Hematopoietic multipotent progenitor cell treated with erythropoietin and hydrocortisone succinate and interleukin-3 and kit ligand, for 4 days (in vitro differentiated cells): ENCODE measurements around the gene THY1.
"Not testable (repeated sequence)": the region's sequence is repeated elsewhere in the genome, so short reads cannot be mapped to it uniquely, and the experiment has no call there.

ENCODE experiments used
- DNase-seq: peaks from one replicate; pipeline ENCODE4 v3.0.0-alpha.2; 2015

Gene THY1

GRCh38 chr11:119416606-119417580 is 6.1 kb downstream of the THY1 start:
- no peak for DNase-seq

DNA sequence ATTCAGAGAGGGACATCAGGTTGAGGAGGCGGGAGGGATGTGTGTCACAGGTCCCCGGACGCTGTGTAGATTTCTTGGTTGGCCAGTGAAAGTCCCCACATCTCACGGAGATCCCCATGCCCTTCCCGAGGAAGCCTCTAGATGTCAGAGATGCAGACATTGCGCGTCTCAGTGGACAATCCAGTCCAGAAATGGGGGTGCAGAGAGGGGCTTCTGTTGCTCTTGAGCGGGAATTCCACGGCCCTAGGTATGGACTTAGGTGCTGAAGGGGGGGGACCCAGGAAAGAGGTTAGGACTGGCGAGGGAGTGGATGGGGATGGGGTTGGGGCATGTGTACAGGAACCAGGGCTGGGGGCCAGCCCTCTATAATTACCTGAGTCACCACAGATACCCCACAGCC is 7.0 kb downstream of the THY1 start:
- no peak for DNase-seq

DNA sequence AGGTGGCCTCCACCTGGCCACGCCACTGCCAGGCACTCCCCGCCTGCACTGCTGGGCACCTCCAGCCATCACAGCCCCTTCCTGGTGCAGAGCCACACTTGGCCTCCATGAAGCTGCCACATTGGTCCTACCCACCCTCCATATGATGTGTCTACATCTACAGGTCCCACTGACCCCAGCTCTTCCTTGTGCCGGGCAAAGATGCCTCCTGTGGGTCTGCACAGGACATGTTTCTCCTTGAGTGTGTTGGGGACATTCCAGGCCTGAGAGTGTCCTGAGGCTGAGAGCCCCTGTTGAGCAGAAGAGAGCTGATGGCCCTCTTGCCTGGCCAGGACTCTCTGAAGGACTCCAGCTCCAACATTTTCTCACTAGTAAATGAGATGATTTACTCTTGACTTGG is 7.5 kb downstream of the THY1 start:
- DNase-seq, result no peak

- DNase-seq, result no peak
These were observed 8.2 kb downstream of the THY1 start for GRCh38 chr11:119414734-119415133.

DNA sequence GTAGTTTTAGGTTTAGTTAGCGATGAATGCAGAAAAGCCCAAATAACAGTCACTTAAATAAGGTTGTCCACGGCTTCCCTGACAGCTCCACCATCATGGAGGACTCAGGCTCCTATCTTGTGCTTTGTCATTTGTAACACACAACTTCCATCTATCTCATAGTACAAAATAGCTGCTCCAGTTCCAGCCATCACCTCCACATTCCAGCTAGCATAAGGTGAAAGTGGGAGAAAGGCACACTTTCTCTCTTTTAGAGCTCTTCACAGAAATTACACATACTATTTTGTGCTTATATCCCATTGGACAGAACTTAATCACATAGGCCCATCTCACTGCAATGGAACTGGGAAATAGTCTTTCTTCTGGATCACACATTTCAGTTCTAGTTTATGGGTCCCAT is 8.7 kb downstream of the THY1 start:
- no peak for DNase-seq

DNA sequence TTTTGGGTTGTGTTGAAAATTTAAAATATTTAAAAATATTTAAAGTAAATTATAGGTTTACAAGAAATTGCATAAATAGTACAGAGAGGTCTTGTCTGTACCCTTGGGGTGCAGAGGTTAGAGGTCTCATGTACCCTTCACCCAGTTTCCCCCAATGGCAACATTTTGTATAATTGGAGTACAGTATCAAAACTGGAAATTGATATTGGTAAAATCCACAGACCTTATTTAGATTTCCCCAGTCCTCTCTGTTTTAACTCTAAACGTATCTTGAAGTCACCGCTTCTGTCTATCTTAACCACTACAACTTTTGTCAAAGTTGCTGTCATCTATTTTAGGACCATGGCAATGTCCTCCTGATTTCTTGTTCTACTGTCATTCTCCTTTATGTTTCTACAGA is 10.9 kb downstream of the THY1 start:
- no peak for DNase-seq

GRCh38 chr11:119410501-119410900 is 12.5 kb downstream of the THY1 start:
- no peak for DNase-seq

- DNase-seq, result no peak
These were observed 13.2 kb downstream of the THY1 start for GRCh38 chr11:119409731-119410130.

- no peak for DNase-seq
These were observed 17.0 kb downstream of the THY1 start for GRCh38 chr11:119406005-119406404.

DNA sequence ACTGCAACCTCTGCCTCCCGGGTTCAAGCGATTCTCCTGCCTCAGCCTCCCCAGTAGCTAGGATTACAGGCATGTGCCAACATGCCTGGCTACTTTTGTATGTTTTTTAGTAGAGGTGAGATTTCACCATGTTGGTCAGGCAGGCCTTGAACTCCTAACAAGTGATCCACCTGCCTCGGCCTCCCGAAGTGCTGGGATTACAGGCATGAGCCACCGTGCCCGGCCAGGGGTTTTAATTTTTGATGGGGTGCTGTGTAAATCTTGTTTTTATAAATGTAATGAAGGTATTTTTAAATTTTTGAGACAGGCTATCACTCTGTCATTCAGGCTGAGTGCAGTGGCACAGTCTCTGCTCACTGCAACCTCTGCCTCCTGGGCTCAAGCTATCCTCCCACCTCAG is 17.5 kb downstream of the THY1 start:
- not testable (repeated sequence) for DNase-seq

GRCh38 chr11:119404872-119405271 is 18.1 kb downstream of the THY1 start:
- DNase-seq, result no peak

- DNase-seq, result no peak
These were observed 20.0 kb downstream of the THY1 start for GRCh38 chr11:119403021-119403420.

DNA sequence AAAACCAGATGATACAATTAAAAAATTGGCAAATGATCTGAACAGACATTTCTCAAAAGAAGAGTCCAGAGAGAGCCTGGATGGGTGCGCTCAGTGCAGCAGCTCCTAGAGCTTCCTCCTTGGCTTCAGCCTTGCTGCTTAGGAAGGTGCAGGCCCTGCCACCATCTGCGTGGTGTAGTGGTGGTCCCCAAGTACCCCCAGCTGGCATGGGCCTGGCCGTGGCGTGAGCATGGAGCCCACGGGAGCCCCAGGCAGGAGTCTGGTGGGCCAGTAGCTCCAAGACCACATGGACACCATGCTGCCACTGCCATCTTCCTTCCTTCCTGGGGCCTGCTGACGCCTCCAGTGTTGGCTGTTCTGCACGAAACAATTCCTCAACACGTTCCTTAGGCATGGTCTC is 20.5 kb downstream of the THY1 start:
- no peak for DNase-seq

DNA sequence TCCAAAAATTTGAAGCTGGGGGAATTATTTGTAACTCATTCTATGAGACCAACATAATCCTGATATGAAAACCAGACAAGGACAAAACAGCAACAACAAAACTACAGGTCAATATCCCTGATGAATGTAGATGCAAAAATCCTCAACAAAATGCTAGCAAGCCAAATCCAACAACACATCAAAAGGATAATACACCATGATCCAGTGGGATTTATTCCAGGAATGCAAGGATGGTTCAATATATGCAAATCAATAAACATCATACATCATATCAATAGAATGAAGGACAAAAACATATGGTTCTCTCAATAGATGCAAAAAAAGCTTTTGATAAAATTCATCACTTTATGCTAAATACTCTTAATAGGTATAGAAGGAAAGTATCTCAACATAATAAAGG is 22.1 kb downstream of the THY1 start:
- DNase-seq, result no peak

GRCh38 chr11:119397740-119398139 is 25.2 kb downstream of the THY1 start:
- DNase-seq, result no peak

- DNase-seq, result no peak
These were observed 26.1 kb downstream of the THY1 start for GRCh38 chr11:119396835-119397234.

- no peak for DNase-seq
These were observed 31.7 kb downstream of the THY1 start for GRCh38 chr11:119391275-119391674.

GRCh38 chr11:119389611-119390254 is 33.2 kb downstream of the THY1 start:
- peak; percentile 48 for DNase-seq

- no peak for DNase-seq
These were observed 34.9 kb downstream of the THY1 start for GRCh38 chr11:119388103-119388502.

- no peak for DNase-seq
These were observed 38.6 kb downstream of the THY1 start for GRCh38 chr11:119384332-119384731.

DNA sequence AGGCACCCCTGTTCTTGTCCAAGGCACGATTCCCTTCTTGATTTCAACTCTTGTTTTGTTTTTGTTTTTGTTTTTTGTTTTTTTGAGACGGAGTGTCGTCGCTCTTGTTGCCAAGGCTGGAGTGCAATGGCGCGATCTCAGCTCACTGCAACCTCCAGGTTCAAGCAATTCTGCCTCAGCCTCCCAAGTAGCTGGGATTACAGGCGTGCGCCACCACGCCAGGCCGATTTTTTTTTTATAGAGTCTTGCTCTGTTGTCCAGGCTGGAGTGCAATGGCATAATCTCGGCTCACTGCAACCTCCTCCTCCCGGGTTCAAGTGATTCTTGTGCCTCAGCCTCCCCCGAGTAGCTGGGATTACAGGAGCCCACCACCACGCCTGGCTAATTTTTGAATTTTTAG is 40.5 kb downstream of the THY1 start:
- DNase-seq, result not testable (repeated sequence)

DNA sequence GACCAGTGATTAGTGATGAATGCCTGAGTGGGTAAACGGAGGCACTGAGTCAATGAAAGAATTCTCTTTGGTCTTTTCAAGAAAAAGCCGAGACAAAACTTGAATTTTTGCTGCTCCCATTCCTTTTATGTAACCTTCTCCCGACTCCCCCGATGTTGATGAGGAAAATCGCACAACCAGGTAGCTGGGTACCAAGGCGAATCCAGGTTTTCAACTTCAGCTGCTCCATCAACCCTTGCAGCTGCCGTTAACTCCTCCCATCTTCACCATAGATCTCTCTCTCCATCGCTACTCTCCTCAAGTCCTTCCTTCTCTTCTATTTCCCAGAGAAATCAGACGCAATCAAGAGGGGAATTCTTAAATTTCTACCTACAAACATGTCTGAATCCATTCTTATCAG is 40.9 kb downstream of the THY1 start:
- DNase-seq, result no peak

DNA sequence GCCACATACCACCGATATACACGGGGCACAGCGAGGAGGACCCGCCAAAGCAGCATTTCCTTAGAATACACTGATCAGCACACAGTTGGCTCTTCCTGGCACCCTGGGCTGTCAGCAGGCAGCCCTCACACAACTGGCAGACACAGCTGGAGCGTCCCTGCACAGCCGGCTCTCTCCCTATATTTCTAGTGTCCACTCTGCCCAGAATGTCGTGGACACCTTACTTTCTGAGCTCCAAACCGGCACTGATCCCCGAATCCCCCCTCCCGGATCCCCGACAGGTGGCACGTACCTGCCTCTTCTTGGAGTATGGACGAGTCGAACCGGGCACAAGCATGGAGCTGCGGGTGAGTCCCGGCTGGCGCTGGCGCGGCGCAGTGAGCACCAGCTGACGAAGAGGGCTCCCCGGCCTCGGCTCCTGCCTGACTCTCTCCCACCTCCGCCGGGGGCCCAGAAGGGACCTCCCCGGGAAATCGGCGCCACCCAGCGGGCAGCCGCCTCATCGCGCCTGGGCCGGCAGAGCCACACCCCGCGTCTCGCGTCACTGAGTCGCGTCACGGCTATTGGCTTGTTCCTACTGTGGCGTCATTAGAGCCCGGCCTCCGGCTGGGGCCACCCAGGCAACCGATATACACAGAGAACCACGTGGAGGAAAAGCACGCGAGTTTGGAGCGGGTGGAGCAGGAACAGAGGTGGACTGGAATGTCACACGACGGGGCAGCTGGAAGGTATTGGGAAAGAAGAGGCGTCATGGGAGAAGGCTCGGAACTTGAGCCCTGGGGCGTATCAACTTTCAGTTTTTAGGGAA is 41.6 kb downstream of the THY1 start, which contains the start of gene USP2:
Gene USP2, minus strand, starts transcription at position 510 of the 808 bp plus-strand sequence. CDS start 8,210 bp downstream, outside the sequence.
- peak; percentile 97 for DNase-seq
